ENCODE measurements around the gene SLC9A8. TPM values are rescaled to one million over a fixed set of nuclear protein-coding genes. Genes with fewer than 3 reads are reported as not detected.

The SLC9A8 gene
- total and polyA plus RNA-seq, 9 of the 15 experiments (the other 6 are each of a cell fraction or from before 2014, with no cell fraction given) = 0.56 to 9.7 (median 5.0) TPM

DNA sequence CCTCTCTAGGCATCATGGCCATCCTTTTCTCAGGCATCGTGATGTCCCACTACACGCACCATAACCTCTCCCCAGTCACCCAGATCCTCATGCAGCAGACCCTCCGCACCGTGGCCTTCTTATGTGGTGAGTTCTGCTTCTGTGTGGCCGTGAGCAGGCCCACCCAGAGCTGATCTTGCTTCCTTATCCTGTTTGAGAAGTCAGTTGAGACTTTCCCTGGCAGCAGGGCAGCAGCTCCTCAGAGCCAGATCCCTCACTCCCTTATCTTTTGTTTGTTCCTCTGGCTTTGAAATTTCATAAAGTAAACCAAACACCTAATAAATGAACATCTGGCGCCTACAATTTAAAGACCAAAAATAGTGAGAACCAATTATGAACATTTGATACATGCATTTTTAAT is 62.1 kb downstream of the SLC9A8 start:
- Histone ChIP-seq H4K20me1 (replicated peaks; ENCODE audit: control insufficient read depth, insufficient read depth, low read length) (no peaks in the 10 kb centered on the region), H3K4me3 (no peak overlapping the region), H3K27ac (ENCODE audit: extremely low read depth, low read depth, low read length) (no peak overlapping the region), H3K4me1 (replicated peaks in 1 of 2; ENCODE audit: control insufficient read depth in 2 of 2, insufficient read depth in 2 of 2, low read length in 2 of 2) (no peaks in the 10 kb centered on the region), H3K9me3 (replicated peaks; ENCODE audit: control insufficient read depth, insufficient read depth, low read depth, low read length) (no peaks in the 10 kb centered on the region), H3K36me3 (ENCODE audit: control insufficient read depth, insufficient read depth, low read length) (peaks cover 22% of the 10 kb centered on the region), H3K79me2 (ENCODE audit: control insufficient read depth, insufficient read depth, low read length) (no peaks in the 10 kb centered on the region), H2AFZ (ENCODE audit: low read depth, low read length) (no peak overlapping the region), H3K4me2 (ENCODE audit: insufficient read depth, low read length) (no peak overlapping the region), H3K9ac (ENCODE audit: insufficient read depth in 1 of 2, low read depth in 2 of 2, low read length in 2 of 2) (peak overlapping the region in 1 of 2 experiments; percentile 33; a peak in 1 of 4 replicates), H3K27me3 (ENCODE audit: control insufficient read depth in 2 of 2, insufficient read depth in 2 of 2, low read length in 2 of 2) (no peaks in the 10 kb centered on the region), H3K9me1 (ENCODE audit: control insufficient read depth, insufficient read depth, low read length) (no peaks in the 10 kb centered on the region)
- TF ChIP-seq, protein P1, sequence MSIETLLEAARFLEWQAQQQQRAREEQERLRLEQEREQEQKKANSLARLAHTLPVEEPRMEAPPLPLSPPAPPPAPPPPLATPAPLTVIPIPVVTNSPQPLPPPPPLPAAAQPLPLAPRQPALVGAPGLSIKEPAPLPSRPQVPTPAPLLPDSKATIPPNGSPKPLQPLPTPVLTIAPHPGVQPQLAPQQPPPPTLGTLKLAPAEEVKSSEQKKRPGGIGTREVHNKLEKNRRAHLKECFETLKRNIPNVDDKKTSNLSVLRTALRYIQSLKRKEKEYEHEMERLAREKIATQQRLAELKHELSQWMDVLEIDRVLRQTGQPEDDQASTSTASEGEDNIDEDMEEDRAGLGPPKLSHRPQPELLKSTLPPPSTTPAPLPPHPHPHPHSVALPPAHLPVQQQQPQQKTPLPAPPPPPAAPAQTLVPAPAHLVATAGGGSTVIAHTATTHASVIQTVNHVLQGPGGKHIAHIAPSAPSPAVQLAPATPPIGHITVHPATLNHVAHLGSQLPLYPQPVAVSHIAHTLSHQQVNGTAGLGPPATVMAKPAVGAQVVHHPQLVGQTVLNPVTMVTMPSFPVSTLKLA (conservative IDR thresholded peaks at IDR 0.05) = no peak
- in situ Hi-C loops (cut with MboI) = loop anchor here (25.0 kb wide), 1 partner anchor 537 kb away; no protein-coding TSS in a partner anchor
- intact Hi-C loops (cut with micrococcal nuclease) = no loop called here
- 91% methylated on average over 6 of the region's 6 CpGs for WGBS (ENCODE audit: insufficient coverage, low coverage, missing lambda C conversion rate)
- POLR2A ChIA-PET = interaction anchor here (0.7 to 1.1 kb wide), 3 partner anchors 22 to 264 kb away, joined by 3 to 4 read pairs (median 3); no protein-coding TSS in a partner anchor
- BruUV-seq (replicated peaks) = no TSS peak
- CTCF ChIA-PET (ENCODE audit: low intra/inter-chr PET ratio) = no interaction called here
- ATAC-seq (no peak), DNase-seq (ENCODE audit: extremely low read depth in 1 of 4, low spot score in 3 of 4) (no peak), FAIRE-seq (no peak)

DNA sequence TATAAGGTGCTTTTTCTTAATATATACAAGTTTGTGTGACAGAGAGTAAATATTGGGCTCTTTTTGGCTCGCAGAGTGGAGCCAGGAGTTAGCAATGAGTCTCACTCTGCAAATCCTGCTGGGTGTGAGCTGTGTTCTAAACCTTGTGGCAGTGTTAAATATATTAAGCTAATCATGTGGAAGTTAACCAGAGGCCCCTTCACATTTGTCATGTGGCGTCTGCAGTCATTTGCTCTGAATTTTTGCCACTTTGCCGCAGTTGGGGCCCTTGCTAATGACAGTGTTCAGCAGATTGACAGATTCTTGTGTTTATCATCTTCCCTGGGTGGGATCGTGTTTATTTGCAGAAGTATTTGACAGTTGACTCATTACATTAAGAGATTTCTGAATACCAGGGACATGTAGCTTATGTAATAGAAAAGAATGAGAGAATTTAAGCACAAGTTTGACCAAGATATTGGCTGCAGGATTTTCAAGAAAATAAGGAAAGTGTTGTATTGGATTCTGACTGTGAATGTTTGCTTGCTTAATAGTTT is 64.8 kb downstream of the SLC9A8 start:
- FAIRE-seq = no peak
- in situ Hi-C loops (cut with MboI) = loop anchor here (25.0 kb wide), 1 partner anchor 540 kb away; no protein-coding TSS in a partner anchor
- DNase-seq (ENCODE audit: extremely low read depth in 1 of 4, low spot score in 3 of 4) = no peak
- H3K4me3 ChIP-seq = no peak overlapping the region
- H3K27me3 ChIP-seq (ENCODE audit: control insufficient read depth in 2 of 2, insufficient read depth in 2 of 2, low read length in 2 of 2) = no peaks in the 10 kb centered on the region
- no peaks in the 10 kb centered on the region for H3K9me3 ChIP-seq (replicated peaks; ENCODE audit: control insufficient read depth, insufficient read depth, low read depth, low read length)
- H3K36me3 ChIP-seq (ENCODE audit: control insufficient read depth, insufficient read depth, low read length) = peaks cover 31% of the 10 kb centered on the region
- H3K4me1 ChIP-seq (replicated peaks in 1 of 2; ENCODE audit: control insufficient read depth in 2 of 2, insufficient read depth in 2 of 2, low read length in 2 of 2) = no peaks in the 10 kb centered on the region
- H2AFZ ChIP-seq (ENCODE audit: low read depth, low read length) = no peak overlapping the region
- no peaks in the 10 kb centered on the region for H4K20me1 ChIP-seq (replicated peaks; ENCODE audit: control insufficient read depth, insufficient read depth, low read length)
- H3K9ac ChIP-seq (ENCODE audit: insufficient read depth in 1 of 2, low read depth in 2 of 2, low read length in 2 of 2) = no peak overlapping the region
- ATAC-seq = no peak
- H3K9me1 ChIP-seq (ENCODE audit: control insufficient read depth, insufficient read depth, low read length) = no peaks in the 10 kb centered on the region
- ChIA-PET POLR2A (interaction anchor here (0.8 to 2.0 kb wide), 3 partner anchors 9 to 429 kb away, joined by 3 to 6 read pairs (median 4); no protein-coding TSS in a partner anchor), CTCF (ENCODE audit: low intra/inter-chr PET ratio) (interaction anchor here (0.6 kb wide), 1 partner anchor 586 kb away, joined by 3 read pairs; no protein-coding TSS in a partner anchor)
- no peak overlapping the region for H3K4me2 ChIP-seq (ENCODE audit: insufficient read depth, low read length)
- H3K79me2 ChIP-seq (ENCODE audit: control insufficient read depth, insufficient read depth, low read length) = no peaks in the 10 kb centered on the region
- BruUV-seq (replicated peaks) = no TSS peak
- WGBS (ENCODE audit: insufficient coverage, low coverage, missing lambda C conversion rate) = 70% methylated on average over 4 of the region's 4 CpGs
- no peak overlapping the region for H3K27ac ChIP-seq (ENCODE audit: extremely low read depth, low read depth, low read length)
- intact Hi-C loops (cut with micrococcal nuclease) = no loop called here
- TF ChIP-seq SMARCE1 (IDR thresholded peaks at IDR 0.05) (no peak), TCFL5 (CRISPR knock-in tag; conservative IDR thresholded peaks at IDR 0.05) (no peak), HNRNPLL (IDR thresholded peaks at IDR 0.05; ENCODE audit: low read depth, low read length, poor library complexity, severe bottlenecking) (no peak), KAT8 (IDR thresholded peaks at IDR 0.05; ENCODE audit: low read depth) (no peak), ZNF75A (CRISPR knock-in tag; IDR thresholded peaks at IDR 0.05) (no peak), ZNF224 (CRISPR knock-in tag; IDR thresholded peaks at IDR 0.05) (no peak), NFE2 (IDR thresholded peaks at IDR 0.05; ENCODE audit: low read depth) (no peak), SMAD2 (IDR thresholded peaks at IDR 0.05; ENCODE audit: low read depth, low read length) (no peak), SIN3A (IDR thresholded peaks at IDR 0.05; ENCODE audit: borderline replicate concordance in 2 of 2, control insufficient read depth in 1 of 2, low read depth in 2 of 2, low read length in 2 of 2) (no peak)
- TF ChIP-seq, protein P2, sequence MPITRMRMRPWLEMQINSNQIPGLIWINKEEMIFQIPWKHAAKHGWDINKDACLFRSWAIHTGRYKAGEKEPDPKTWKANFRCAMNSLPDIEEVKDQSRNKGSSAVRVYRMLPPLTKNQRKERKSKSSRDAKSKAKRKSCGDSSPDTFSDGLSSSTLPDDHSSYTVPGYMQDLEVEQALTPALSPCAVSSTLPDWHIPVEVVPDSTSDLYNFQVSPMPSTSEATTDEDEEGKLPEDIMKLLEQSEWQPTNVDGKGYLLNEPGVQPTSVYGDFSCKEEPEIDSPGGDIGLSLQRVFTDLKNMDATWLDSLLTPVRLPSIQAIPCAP (CRISPR knock-in tag; IDR thresholded peaks at IDR 0.05; ENCODE audit: borderline replicate concordance) = no peak
- TF ChIP-seq, protein P3, sequence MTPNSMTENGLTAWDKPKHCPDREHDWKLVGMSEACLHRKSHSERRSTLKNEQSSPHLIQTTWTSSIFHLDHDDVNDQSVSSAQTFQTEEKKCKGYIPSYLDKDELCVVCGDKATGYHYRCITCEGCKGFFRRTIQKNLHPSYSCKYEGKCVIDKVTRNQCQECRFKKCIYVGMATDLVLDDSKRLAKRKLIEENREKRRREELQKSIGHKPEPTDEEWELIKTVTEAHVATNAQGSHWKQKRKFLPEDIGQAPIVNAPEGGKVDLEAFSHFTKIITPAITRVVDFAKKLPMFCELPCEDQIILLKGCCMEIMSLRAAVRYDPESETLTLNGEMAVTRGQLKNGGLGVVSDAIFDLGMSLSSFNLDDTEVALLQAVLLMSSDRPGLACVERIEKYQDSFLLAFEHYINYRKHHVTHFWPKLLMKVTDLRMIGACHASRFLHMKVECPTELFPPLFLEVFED (CRISPR knock-in tag; conservative IDR thresholded peaks at IDR 0.05) = no peak

Data from K562 (cell line).